HFF-Myc (cell line): ENCODE results near the gene TRAF7.

Experiments
- DNase-seq: peaks from one replicate; pipeline ENCODE4 v3.0.0-alpha.2; 2011; ENCODE audit warnings: low read depth; ENCODE audit errors: extremely low read depth
- H3K4me3 ChIP-seq: replicated peaks from 2 replicates; pipeline ENCODE4 v1.5.1; 2011; ENCODE audit warnings: low read depth, mild to moderate bottlenecking, control low read depth, low read length
- TF ChIP-seq, protein P1 (sequence below): IDR thresholded peaks from 2 replicates; pipeline ENCODE4 v1.5.1; 2012; ENCODE audit warnings: mild to moderate bottlenecking, low read depth, low read length, control low read depth; ENCODE audit errors: missing control alignments

Gene TRAF7

DNA sequence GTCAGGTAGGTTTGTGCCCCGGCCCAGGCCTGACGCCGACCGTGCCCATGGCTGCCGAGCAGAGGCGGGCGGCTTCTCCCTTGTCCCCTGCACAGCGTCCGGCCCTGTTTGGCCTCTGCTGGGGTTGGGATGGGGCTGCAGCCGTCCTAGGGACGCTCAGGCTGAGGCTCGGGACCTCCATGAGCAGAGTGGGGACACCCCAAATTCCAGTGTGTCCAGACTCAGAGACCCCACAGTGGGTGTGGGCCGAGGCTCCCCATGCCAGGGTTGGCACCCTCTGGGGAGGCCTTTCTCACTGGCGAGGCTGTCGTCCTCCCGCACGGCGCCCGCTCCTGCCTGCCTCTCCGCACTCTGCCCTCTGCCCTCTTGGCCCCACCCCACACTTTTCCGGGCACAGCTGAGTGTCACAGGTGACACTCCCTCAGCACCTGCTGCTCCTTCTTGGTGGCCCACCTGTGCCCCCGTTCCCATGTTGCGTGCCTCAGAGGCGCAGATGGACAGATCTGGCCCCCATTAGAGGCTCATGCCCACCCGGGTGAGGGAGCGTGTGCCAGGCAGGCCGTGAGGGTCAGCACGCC lies 16.1 kb downstream of the TRAF7 start:
- TF ChIP-seq, protein P1, sequence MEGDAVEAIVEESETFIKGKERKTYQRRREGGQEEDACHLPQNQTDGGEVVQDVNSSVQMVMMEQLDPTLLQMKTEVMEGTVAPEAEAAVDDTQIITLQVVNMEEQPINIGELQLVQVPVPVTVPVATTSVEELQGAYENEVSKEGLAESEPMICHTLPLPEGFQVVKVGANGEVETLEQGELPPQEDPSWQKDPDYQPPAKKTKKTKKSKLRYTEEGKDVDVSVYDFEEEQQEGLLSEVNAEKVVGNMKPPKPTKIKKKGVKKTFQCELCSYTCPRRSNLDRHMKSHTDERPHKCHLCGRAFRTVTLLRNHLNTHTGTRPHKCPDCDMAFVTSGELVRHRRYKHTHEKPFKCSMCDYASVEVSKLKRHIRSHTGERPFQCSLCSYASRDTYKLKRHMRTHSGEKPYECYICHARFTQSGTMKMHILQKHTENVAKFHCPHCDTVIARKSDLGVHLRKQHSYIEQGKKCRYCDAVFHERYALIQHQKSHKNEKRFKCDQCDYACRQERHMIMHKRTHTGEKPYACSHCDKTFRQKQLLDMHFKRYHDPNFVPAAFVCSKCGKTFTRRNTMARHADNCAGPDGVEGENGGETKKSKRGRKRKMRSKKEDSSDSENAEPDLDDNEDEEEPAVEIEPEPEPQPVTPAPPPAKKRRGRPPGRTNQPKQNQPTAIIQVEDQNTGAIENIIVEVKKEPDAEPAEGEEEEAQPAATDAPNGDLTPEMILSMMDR, result no peak
- no peak for DNase-seq
- H3K4me3 ChIP-seq, result no peak overlapping the region

DNA sequence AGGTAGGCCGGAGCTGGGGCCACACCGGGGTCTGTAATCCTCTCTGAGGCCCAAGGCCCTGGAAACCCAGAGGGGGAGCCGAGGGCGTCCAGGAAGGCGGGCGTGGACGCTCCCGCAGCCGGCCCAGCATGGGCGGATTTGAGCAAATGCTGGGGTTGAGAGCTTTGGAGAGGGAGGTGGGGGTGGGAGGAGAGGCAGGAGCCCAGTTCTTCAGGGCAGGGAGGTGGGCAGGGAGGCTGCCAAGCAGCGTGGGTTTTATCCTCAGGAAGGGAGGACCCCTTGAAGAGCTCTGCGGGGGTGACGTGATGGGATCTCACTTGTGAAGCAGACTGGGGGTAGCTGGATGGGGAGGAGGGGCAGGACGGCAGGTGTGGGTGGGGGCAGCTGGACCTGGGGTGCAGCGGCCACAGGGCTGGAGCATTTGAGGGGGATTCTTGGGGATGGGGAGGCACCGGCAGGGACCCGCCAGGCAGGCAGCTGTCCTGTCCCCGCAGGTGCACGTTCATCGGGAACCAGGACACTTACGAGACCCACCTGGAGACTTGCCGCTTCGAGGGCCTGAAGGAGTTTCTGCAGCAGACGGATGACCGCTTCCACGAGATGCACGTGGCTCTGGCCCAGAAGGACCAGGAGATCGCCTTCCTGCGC lies 17.2 kb downstream of the TRAF7 start:
- TF ChIP-seq, protein P1, result no peak
- no peak for DNase-seq
- H3K4me3 ChIP-seq, result no peak overlapping the region

DNA sequence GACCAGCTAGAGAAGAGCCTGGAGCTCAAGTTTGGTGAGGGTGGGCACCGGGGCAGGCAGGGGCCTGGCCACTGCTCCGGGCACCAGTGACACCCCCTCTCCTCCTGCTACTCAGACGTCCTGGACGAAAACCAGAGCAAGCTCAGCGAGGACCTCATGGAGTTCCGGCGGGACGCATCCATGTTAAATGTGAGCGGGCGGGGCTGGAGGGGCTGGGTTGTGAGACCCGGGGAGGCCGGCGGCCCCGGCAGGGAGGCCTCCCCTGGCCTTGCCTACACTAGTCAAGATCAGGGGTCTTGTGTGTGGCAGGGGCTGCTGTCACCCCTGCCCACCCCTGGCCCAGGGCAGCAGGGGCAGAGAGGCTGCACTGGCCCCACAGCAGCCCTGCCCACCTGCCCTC lies 17.8 kb downstream of the TRAF7 start:
- TF ChIP-seq, protein P1, result no peak
- no peak overlapping the region for H3K4me3 ChIP-seq
- no peak for DNase-seq

DNA sequence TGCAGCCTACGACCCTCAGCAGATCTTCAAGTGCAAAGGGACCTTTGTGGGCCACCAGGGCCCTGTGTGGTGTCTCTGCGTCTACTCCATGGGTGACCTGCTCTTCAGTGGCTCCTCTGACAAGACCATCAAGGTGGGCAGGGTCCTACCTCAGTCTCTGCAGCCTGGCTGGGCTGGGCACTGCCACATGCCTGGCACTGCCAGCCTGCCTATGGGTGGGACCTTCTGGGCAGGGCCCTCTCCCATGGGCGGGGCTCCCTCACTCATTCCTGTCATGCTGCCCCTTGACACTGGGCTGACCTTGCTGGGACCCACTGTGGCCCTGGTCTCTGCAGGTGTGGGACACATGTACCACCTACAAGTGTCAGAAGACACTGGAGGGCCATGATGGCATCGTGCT lies 18.3 kb downstream of the TRAF7 start:
- DNase-seq, result no peak
- H3K4me3 ChIP-seq, result no peak overlapping the region
- TF ChIP-seq, protein P1, result no peak

DNA sequence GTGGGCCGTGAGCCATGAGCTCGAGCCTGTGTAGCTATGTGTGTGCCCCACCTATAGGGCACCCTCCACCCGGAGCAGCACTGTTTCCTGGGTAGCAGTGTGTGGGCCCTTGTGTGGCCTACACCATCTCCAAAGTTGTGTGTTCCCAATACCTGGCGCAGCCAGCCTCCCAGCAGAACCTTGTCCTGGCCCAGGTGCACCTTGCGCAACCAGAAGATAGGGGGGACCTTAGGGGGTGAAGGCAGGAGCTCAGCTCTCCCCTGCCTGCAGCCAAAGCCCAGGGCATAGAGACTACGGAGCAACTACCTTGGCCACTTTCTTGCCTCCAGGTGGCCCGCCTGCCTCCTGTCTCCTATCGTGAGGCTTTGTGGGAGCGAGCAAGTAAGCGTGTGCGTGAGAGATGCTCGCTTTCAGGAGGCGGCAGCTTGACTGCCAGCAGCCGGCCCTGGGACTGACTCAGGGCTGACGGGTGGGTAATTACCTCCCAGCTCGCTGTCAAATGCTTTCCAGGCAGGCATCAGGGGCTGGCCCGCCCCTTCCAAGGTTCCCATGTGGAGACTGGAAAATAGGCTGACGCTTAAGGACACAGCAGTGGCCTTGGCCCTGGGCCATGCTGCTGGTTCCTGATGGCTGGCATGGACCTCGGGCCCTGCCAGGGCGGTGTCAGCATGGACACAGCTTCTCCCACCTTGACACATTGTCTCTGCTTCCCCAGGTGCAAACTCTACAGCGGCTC lies 19.0 kb downstream of the TRAF7 start:
- no peak overlapping the region for H3K4me3 ChIP-seq
- TF ChIP-seq, protein P1, result no peak
- no peak for DNase-seq

DNA sequence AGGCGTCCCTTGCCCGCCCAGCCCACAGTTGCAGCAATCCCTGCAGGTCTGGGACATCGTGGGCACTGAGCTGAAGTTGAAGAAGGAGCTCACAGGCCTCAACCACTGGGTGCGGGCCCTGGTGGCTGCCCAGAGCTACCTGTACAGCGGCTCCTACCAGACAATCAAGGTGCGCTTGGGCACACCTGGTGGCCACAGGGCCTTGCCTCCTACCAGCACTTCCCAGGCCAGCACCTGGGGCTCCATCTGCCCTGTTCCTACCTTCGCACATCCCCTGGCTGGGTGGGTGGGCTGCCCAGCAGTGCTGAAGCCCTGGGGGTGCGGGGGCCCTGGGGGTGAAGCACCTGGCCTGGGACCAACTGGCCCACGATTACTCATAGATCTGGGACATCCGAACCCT lies 19.9 kb downstream of the TRAF7 start:
- no peak for DNase-seq
- no peak overlapping the region for H3K4me3 ChIP-seq
- TF ChIP-seq, protein P1, result no peak
